ENCODE data around the gene GFY.

DNA sequence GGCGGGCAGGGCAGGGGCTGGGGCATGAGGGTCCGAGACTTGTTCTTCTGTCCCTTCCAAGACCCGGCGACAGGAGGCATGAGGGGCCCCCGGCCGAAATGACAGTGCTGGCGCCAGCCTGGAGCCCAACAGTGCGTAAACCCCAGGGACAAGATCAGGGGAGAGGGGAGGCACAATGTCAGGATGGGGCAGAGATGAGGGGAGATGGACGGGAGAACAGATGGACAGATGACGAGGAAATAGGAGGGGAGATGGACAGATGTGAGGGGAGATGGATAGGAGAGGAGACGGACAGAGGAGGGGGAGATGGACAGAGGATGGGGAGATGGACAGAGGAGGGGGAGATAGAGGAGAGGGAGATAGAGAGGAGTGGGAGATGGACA, 49.3 kb downstream of the GFY start:
- TF ChIP-seq, protein P1, sequence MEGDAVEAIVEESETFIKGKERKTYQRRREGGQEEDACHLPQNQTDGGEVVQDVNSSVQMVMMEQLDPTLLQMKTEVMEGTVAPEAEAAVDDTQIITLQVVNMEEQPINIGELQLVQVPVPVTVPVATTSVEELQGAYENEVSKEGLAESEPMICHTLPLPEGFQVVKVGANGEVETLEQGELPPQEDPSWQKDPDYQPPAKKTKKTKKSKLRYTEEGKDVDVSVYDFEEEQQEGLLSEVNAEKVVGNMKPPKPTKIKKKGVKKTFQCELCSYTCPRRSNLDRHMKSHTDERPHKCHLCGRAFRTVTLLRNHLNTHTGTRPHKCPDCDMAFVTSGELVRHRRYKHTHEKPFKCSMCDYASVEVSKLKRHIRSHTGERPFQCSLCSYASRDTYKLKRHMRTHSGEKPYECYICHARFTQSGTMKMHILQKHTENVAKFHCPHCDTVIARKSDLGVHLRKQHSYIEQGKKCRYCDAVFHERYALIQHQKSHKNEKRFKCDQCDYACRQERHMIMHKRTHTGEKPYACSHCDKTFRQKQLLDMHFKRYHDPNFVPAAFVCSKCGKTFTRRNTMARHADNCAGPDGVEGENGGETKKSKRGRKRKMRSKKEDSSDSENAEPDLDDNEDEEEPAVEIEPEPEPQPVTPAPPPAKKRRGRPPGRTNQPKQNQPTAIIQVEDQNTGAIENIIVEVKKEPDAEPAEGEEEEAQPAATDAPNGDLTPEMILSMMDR (IDR thresholded peaks at IDR 0.05) = no peak
- no peak for TF ChIP-seq POLR2A (IDR thresholded peaks at IDR 0.05)
